Measurements from ENCODE around the gene UBE3D.
"Not testable (repeated sequence)": the region's sequence is repeated elsewhere in the genome, so short reads cannot be mapped to it uniquely, and the experiment has no call there.

UBE3D gene

GRCh38 chr6:82867946-82868345 is 197.7 kb downstream of the UBE3D start:
- DNase-seq, result no peak

- DNase-seq, result no peak
Measured at GRCh38 chr6:82866446-82866845, 199.2 kb downstream of the UBE3D start.

DNA sequence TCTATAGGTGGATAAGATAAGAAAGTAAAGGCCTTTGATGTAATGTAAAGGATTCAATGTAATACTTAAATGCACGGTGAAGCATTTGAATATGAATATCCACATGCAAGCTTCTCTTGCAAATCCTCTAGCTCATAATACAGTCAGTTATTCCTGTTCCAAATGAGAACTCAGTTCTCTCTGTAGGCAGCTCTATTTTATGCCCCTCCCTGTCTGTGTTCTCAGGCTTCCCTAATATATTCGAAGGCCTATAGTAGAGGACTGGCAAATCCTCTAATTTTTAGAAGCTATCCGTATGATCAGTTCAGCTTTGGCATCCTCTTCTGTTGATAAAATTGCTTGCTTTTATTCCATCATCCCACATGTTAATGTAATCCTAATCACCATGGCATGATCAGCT is 200.2 kb downstream of the UBE3D start:
- no peak for DNase-seq

DNA sequence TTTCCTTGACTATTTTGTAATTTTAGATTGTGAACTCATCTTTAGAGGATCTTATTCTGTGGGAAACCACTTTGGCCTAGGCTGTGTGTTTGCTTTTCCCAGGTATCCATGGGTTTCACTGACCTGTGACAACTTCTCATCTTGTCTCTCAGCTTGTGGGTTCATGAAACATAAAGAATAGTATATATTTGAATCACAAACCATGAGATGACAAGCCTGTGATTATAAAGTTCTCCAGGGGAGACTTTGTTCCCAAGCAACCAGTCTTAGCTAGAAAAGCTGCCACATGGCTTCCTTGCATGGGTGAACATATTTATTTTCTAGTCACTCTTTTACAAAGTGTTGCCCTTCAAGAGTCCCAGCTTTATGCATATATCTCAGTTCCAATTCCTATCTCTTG is 201.9 kb downstream of the UBE3D start:
- no peak for DNase-seq

GRCh38 chr6:82862543-82862942 is 203.1 kb downstream of the UBE3D start:
- no peak for DNase-seq

GRCh38 chr6:82861121-82861520 is 204.5 kb downstream of the UBE3D start:
- DNase-seq, result no peak

DNA sequence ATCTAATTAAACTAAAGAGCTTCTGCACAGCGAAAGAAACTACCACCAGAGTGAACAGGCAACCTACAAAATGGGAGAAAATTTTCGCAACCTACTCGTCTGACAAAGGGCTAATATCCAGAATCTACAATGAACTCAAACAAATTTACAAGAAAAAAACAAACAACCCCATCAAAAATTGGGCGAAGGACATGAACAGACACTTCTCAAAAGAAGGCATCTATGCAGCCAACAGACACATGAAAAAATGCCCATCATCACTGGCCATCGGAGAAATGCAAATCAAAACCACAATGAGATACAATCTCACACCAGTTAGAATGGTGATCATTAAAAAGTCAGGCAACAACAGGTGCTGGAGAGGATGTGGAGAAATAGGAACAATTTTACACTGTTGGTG is 209.6 kb downstream of the UBE3D start:
- not testable (repeated sequence) for DNase-seq

GRCh38 chr6:82852904-82853303 is 212.7 kb downstream of the UBE3D start:
- DNase-seq, result not testable (repeated sequence)

GRCh38 chr6:82843291-82843885 is 222.3 kb downstream of the UBE3D start:
- no peak for DNase-seq

- DNase-seq, result no peak
Measured at GRCh38 chr6:82842721-82843120, 222.9 kb downstream of the UBE3D start.

All from CD4-positive, alpha-beta T cell treated with Interferon alpha-2 for 1 hour (primary cell).